GM12878 (cell line): Measurements from ENCODE around the gene GMPR2. TPM values are rescaled to one million over a fixed set of nuclear protein-coding genes. Genes with fewer than 3 reads are reported as not detected.

Experiments used
- ATAC-seq: fragments of 200-7000 bp; cut with Tn5 transposase; 3 replicates; pipeline ENCODE4 v1.9.1; 2020; ENCODE audit warnings: mild to moderate bottlenecking, moderate library complexity
- BruUV-seq: library from RNA; stranded (reverse); fragments of 400-500 nt; replicated peaks from 2 replicates; lab custom pipeline; 2021; lab: Mats Ljungman, UMichigan
- CTCF ChIA-PET: fragments of 300-600 bp; sonication (Branson Sonifier 250); formaldehyde crosslinking; extraction: SDS; loops from one replicate; lab custom pipeline; 2021; ENCODE audit warnings: inconsistent platforms; lab: Yijun Ruan, JAX
- POLR2A ChIA-PET: fragments of 350-600 bp; formaldehyde crosslinking; extraction: SDS; loops from one replicate; lab custom pipeline; 2021; ENCODE audit warnings: inconsistent platforms; lab: Charles Lee
- RAD21 ChIA-PET: fragments of 300-600 bp; sonication (Branson Sonifier 250); formaldehyde crosslinking; loops from one replicate; lab custom pipeline; 2023; ENCODE audit warnings: antibody characterized with exemption; ENCODE audit not compliant: unreplicated experiment; lab: Charles Lee
- SMC1A ChIA-PET: fragments of 300-600 bp; sonication (Branson Sonifier 250); formaldehyde crosslinking; loops from one replicate; lab custom pipeline; 2023; ENCODE audit not compliant: unreplicated experiment, uncharacterized antibody; lab: Charles Lee
- DNase-seq: peaks from one replicate; pipeline ENCODE4 v3.0.0-alpha.2; 2011; ENCODE audit warnings: low read depth, low spot score
- FAIRE-seq: peaks from 3 replicates; lab custom pipeline; 2011; peaks lifted over from hg19 to GRCh38; lab: Jason Lieb, UNC
- H2AFZ ChIP-seq: 2 replicates; pipeline ENCODE4 v1.6.0; 2011; ENCODE audit warnings: low read depth, low read length, control low read depth; ENCODE audit not compliant: control insufficient read depth
- H3K27ac ChIP-seq: 2 replicates; pipeline ENCODE4 v1.5.1; 2011; ENCODE audit warnings: control low read depth; ENCODE audit not compliant: control insufficient read depth, insufficient read depth
- H3K27me3 ChIP-seq, 2 experiments: replicated peaks in 1 of 2; 2 replicates each; pipeline versions ENCODE4 v1.6.0 to v1.6.1; 2011; ENCODE audit warnings: low read length in 1 of 2; ENCODE audit not compliant: control insufficient read depth in 2 of 2, insufficient read depth in 2 of 2
- H3K36me3 ChIP-seq, 2 experiments: 2 replicates each; pipeline ENCODE4 v1.5.1; 2011; ENCODE audit warnings: low read length in 1 of 2; ENCODE audit not compliant: control insufficient read depth in 2 of 2, insufficient read depth in 2 of 2
- H3K4me1 ChIP-seq: 2 replicates; pipeline ENCODE4 v1.6.1; 2011; ENCODE audit warnings: mild to moderate bottlenecking, low read length, moderate library complexity, mixed read lengths; ENCODE audit not compliant: control insufficient read depth, insufficient read depth
- H3K4me2 ChIP-seq: 2 replicates; pipeline ENCODE4 v1.6.0; 2011; ENCODE audit warnings: control low read depth; ENCODE audit not compliant: control insufficient read depth, insufficient read depth
- H3K4me3 ChIP-seq: fragments of 200-600 bp; sonication (generic); 2 replicates; pipeline ENCODE4 v1.5.1; 2016
- H3K79me2 ChIP-seq: 2 replicates; pipeline ENCODE4 v1.6.0; 2011; ENCODE audit warnings: low read length; ENCODE audit not compliant: control insufficient read depth, insufficient read depth
- H3K9ac ChIP-seq: 2 replicates; pipeline ENCODE4 v1.8.0; 2011; ENCODE audit warnings: low read length, control low read depth, mixed read lengths; ENCODE audit not compliant: control insufficient read depth, insufficient read depth
- H3K9me3 ChIP-seq: replicated peaks from 3 replicates; pipeline ENCODE4 v1.5.1; 2011; ENCODE audit warnings: mild to moderate bottlenecking, low read length; ENCODE audit not compliant: control insufficient read depth, insufficient read depth
- H4K20me1 ChIP-seq: 2 replicates; pipeline ENCODE4 v1.6.0; 2011; ENCODE audit not compliant: control insufficient read depth, insufficient read depth
- CUX1 ChIP-seq: IDR thresholded peaks from 2 replicates; pipeline ENCODE4 v1.6.1; 2012; ENCODE audit warnings: improper control_type of control experiment, low read depth, low read length; ENCODE audit not compliant: insufficient replicate concordance
- EP300 ChIP-seq, 2 experiments: fragments of 150-350 bp in 1 of 2; IDR thresholded peaks; 2 replicates each; pipeline ENCODE4 v1.6.1; 2011 to 2012; ENCODE audit warnings: low read depth in 2 of 2, low read length in 2 of 2, borderline replicate concordance in 1 of 2, improper control_type of control experiment in 1 of 2, inconsistent platforms in 1 of 2; ENCODE audit not compliant: control insufficient read depth in 1 of 2
- JUNB ChIP-seq: IDR thresholded peaks from 2 replicates; pipeline ENCODE4 v1.6.1; 2016; ENCODE audit warnings: antibody characterized with exemption, mild to moderate bottlenecking
- POLR2AphosphoS2 ChIP-seq: IDR thresholded peaks from 2 replicates; pipeline ENCODE4 v1.6.1; 2011; ENCODE audit warnings: low read depth, mild to moderate bottlenecking, low read length, improper control_type of control experiment, moderate library complexity
- POLR2AphosphoS5 ChIP-seq: IDR thresholded peaks from 2 replicates; pipeline ENCODE4 v1.6.1; 2011; ENCODE audit warnings: mild to moderate bottlenecking, low read length, inconsistent platforms
- ZBTB33 ChIP-seq: fragments of 450-650 bp; IDR thresholded peaks from 2 replicates; pipeline ENCODE4 v1.6.1; 2017; ENCODE audit warnings: mild to moderate bottlenecking
- WGBS: methylation state at CpG from one replicate; pipeline ENCODE4 v1.1.6; 2016; ENCODE audit warnings: low lambda C conversion rate; ENCODE audit not compliant: insufficient replicate concordance, insufficient coverage; ENCODE audit errors: missing lambda C conversion rate; 5-methylcytosine and 5-hydroxymethylcytosine counted together
- in situ Hi-C: fragments of 300-500 bp; cut with MboI; formaldehyde crosslinking; loops from 9 replicates; pipeline ENCODE4 v1.14.3; 2018; ENCODE audit warnings: mixed read lengths
- intact Hi-C: fragments of 100-400 bp; cut with micrococcal nuclease; formaldehyde crosslinking; loops from one replicate; pipeline ENCODE4 v1.14.2; 2022; ENCODE audit not compliant: unreplicated experiment
- polyA plus RNA-seq, 11 experiments: library from polyadenylated mRNA; depleted of rRNA in 4 of 11; unstranded in 6 of 11; stranded (reverse) in 5 of 11; fragments of >200 nt; fragmentation: Nextera tagmentation in 4 of 11; fragmentation: Illumina TruSeq in 1 of 11; extraction: Ambion mirVana in 4 of 11; extraction: Trizol in 1 of 11; gene quantifications; 1 replicate in 1 of 11; 2 replicates in 10 of 11; pipeline versions ENCODE4 v1.2.1 to v1.2.3, GENCODE V29; 2011 to 2016; ENCODE audit warnings: inconsistent platforms in 2 of 11, missing spikeins in 2 of 11, low read depth in 1 of 11
- total RNA-seq, 4 experiments: library from RNA; depleted of rRNA in 3 of 4; stranded (reverse); fragments of >200 nt in 3 of 4; fragmentation: Illumina TruSeq in 1 of 4; extraction: Trizol in 1 of 4; gene quantifications; 2 replicates each; pipeline versions ENCODE4 v1.2.1 to v1.2.3, GENCODE V29; 2013 to 2021
- TF ChIP-seq, protein P1 (sequence below): IDR thresholded peaks from 2 replicates; pipeline ENCODE4 v1.6.1; 2012; ENCODE audit warnings: low read depth, low read length, improper control_type of control experiment
- TF ChIP-seq, protein P2 (sequence below): fragments of 450-650 bp; conservative IDR thresholded peaks from 2 replicates; pipeline ENCODE4 v1.6.1; 2017; ENCODE audit warnings: mild to moderate bottlenecking, moderate library complexity

Gene GMPR2
- total and polyA plus RNA-seq, 10 of the 15 experiments (the other 5 are each of a cell fraction or from before 2014, with no cell fraction given) = 55.1 to 80.3 (median 61.5) TPM

DNA sequence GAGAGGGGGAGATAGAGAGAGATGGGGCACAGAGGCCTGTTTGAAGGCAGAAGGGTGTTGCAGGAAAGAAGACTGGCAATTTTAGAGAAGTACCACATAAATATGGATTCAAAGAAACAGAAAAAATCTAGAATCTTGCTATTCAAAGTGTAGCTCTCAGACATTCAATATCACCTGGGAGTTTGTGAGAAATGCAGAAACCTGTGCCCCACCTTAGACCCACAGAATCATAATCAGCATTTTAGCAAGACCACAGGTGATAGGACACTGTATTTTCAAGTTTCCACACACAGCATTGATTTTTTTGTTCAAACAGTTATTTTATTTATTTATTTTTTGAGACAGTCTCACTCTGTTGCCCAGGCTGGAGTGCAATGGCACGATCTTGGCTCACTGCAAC, 3.8 kb upstream of the GMPR2 start:
- Histone ChIP-seq H3K4me2 (no peak overlapping the region), H3K9me3 (no peaks in the 10 kb centered on the region), H3K79me2 (peaks cover 32% of the 10 kb centered on the region), H4K20me1 (no peaks in the 10 kb centered on the region), H3K4me3 (no peak overlapping the region), H3K36me3 (no peaks in the 10 kb centered on the region; a peak in 1 of 4 replicates), H3K9ac (no peak overlapping the region), H2AFZ (no peak overlapping the region), H3K27ac (no peak overlapping the region), H3K27me3 (no peaks in the 10 kb centered on the region), H3K4me1 (peaks cover 11% of the 10 kb centered on the region)
- 0% methylated on average over 1 of the region's 1 CpG for WGBS
- no peak for ATAC-seq
- ChIA-PET POLR2A (interaction anchor here (0.6 to 1.3 kb wide), 6 partner anchors 9 to 56 kb away, joined by 3 to 5 read pairs (median 4); partner anchors contain the start of genes MDP1, TGM1 and TINF2), CTCF (interaction anchor here (0.6 to 2.7 kb wide), 8 partner anchors 9 to 221 kb away, joined by 3 to 14 read pairs (median 4); partner anchors contain the start of genes CIDEB, MDP1 and TINF2), SMC1A (interaction anchor here (0.7 to 1.8 kb wide), 4 partner anchors 9 to 583 kb away, joined by 3 to 6 read pairs (median 4); no protein-coding TSS in a partner anchor), RAD21 (interaction anchor here (2.2 kb wide), 1 partner anchor 13 kb away, joined by 9 read pairs; the partner anchor contains the start of gene MDP1)
- no TSS peak for BruUV-seq
- no peak for FAIRE-seq
- intact Hi-C loops (no loop called here), in situ Hi-C loops (no loop called here)
- DNase-seq = no peak
- no peak for TF ChIP-seq CUX1
- TF ChIP-seq POLR2AphosphoS5 = no peak
- TF ChIP-seq, protein P1, sequence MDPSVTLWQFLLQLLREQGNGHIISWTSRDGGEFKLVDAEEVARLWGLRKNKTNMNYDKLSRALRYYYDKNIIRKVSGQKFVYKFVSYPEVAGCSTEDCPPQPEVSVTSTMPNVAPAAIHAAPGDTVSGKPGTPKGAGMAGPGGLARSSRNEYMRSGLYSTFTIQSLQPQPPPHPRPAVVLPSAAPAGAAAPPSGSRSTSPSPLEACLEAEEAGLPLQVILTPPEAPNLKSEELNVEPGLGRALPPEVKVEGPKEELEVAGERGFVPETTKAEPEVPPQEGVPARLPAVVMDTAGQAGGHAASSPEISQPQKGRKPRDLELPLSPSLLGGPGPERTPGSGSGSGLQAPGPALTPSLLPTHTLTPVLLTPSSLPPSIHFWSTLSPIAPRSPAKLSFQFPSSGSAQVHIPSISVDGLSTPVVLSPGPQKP = no peak
- TF ChIP-seq, protein P2, sequence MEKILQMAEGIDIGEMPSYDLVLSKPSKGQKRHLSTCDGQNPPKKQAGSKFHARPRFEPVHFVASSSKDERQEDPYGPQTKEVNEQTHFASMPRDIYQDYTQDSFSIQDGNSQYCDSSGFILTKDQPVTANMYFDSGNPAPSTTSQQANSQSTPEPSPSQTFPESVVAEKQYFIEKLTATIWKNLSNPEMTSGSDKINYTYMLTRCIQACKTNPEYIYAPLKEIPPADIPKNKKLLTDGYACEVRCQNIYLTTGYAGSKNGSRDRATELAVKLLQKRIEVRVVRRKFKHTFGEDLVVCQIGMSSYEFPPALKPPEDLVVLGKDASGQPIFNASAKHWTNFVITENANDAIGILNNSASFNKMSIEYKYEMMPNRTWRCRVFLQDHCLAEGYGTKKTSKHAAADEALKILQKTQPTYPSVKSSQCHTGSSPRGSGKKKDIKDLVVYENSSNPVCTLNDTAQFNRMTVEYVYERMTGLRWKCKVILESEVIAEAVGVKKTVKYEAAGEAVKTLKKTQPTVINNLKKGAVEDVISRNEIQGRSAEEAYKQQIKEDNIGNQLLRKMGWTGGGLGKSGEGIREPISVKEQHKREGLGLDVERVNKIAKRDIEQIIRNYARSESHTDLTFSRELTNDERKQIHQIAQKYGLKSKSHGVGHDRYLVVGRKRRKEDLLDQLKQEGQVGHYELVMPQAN = no peak
- no peak for TF ChIP-seq POLR2AphosphoS2
- no peak for TF ChIP-seq ZBTB33
- no peak for TF ChIP-seq JUNB
- TF ChIP-seq EP300 (IDR thresholded peaks at IDR 0.05; ENCODE audit: borderline replicate concordance in 1 of 2, control insufficient read depth in 1 of 2, low read depth in 2 of 2, low read length in 2 of 2) = no peak
